Measurements from ENCODE around the gene PHOX2B. TPM values are rescaled to one million over a fixed set of nuclear protein-coding genes. Genes with fewer than 3 reads are reported as not detected.

Gene PHOX2B
- polyA plus RNA-seq, 1 of the 3 experiments (the other 2 are of a cell fraction) = 0.95 TPM

DNA sequence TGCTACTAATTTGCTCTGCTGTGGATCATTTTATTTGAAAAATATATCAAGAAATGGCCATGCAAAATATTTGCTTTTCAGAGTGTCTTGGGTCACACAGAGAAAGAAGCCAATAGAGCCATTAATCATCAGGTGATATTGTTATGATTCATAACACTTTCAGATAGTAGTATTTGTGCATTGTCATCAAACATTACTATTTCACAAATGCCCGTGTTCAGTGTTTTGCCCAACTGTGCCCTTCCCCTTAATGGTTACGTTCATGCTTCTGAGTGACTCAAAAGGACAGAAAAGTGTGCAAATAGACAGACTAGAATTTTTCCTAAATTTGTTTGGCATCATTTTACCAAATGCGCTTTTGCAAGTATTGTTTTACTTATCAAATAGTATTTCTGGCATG, 46.5 kb downstream of the PHOX2B start (continued):
- TF ChIP-seq, protein P1, sequence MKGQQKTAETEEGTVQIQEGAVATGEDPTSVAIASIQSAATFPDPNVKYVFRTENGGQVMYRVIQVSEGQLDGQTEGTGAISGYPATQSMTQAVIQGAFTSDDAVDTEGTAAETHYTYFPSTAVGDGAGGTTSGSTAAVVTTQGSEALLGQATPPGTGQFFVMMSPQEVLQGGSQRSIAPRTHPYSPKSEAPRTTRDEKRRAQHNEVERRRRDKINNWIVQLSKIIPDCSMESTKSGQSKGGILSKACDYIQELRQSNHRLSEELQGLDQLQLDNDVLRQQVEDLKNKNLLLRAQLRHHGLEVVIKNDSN (IDR thresholded peaks at IDR 0.05; ENCODE audit: borderline replicate concordance, low read depth) = no peak
- no peak for TF ChIP-seq NRF1 (IDR thresholded peaks at IDR 0.05; ENCODE audit: low read depth, low read length)

DNA sequence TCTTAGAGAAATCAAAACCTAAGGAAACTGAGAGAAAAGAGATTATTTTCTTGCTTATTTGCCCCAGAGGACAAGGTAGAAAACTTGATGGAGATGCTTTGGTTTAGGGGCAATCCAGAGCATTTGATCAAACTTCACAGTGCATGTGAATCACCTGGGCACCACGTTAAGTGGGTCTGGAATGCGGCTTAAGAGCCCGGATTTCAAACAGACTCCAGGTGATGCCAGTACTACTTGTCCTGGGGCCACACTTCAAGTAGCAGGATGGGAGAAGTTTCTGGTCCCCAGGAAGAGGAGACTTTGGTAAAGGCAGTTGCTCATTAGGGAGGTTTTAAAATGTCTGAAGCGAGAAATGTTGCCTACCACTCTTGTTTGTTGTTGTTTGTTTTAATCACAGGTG, 51.8 kb downstream of the PHOX2B start:
- no peaks in the 10 kb centered on the region for H3F3A ChIP-seq (replicated peaks; ENCODE audit: insufficient read depth)
- no peaks in the 10 kb centered on the region for H3K27me3 ChIP-seq (ENCODE audit: insufficient read depth)
- TF ChIP-seq, protein P2, sequence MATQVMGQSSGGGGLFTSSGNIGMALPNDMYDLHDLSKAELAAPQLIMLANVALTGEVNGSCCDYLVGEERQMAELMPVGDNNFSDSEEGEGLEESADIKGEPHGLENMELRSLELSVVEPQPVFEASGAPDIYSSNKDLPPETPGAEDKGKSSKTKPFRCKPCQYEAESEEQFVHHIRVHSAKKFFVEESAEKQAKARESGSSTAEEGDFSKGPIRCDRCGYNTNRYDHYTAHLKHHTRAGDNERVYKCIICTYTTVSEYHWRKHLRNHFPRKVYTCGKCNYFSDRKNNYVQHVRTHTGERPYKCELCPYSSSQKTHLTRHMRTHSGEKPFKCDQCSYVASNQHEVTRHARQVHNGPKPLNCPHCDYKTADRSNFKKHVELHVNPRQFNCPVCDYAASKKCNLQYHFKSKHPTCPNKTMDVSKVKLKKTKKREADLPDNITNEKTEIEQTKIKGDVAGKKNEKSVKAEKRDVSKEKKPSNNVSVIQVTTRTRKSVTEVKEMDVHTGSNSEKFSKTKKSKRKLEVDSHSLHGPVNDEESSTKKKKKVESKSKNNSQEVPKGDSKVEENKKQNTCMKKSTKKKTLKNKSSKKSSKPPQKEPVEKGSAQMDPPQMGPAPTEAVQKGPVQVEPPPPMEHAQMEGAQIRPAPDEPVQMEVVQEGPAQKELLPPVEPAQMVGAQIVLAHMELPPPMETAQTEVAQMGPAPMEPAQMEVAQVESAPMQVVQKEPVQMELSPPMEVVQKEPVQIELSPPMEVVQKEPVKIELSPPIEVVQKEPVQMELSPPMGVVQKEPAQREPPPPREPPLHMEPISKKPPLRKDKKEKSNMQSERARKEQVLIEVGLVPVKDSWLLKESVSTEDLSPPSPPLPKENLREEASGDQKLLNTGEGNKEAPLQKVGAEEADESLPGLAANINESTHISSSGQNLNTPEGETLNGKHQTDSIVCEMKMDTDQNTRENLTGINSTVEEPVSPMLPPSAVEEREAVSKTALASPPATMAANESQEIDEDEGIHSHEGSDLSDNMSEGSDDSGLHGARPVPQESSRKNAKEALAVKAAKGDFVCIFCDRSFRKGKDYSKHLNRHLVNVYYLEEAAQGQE (IDR thresholded peaks at IDR 0.05; ENCODE audit: low read depth, low read length) = no peak
- TF ChIP-seq RAD21 (IDR thresholded peaks at IDR 0.05; ENCODE audit: low read length) = no peak
- TF ChIP-seq SMC3 (IDR thresholded peaks at IDR 0.05; ENCODE audit: low read depth, low read length) = no peak
- no peak for TF ChIP-seq MXI1 (IDR thresholded peaks at IDR 0.05; ENCODE audit: low read depth, low read length)
- TF ChIP-seq CHD2 (IDR thresholded peaks at IDR 0.05; ENCODE audit: low read length, partially characterized antibody) = no peak
- TF ChIP-seq EZH2phosphoT487 (IDR thresholded peaks at IDR 0.05; ENCODE audit: borderline replicate concordance, low read depth) = no peak
- no peak overlapping the region for H3K4me2 ChIP-seq
- H3K9ac ChIP-seq = no peak overlapping the region
- peaks cover 0 to 5% of the 10 kb centered on the region in 2 experiments; a peak in 2 of 4 replicates for H3K4me1 ChIP-seq (ENCODE audit: control insufficient read depth in 1 of 2, insufficient read depth in 2 of 2, low read depth in 1 of 2, low read length in 1 of 2)
- no peaks in the 10 kb centered on the region for H3K79me2 ChIP-seq (ENCODE audit: insufficient read depth)
- no peaks in the 10 kb centered on the region for H3K9me3 ChIP-seq
- H2AFZ ChIP-seq (ENCODE audit: low read depth) = no peak overlapping the region
- H4K20me1 ChIP-seq (ENCODE audit: insufficient read depth) = no peaks in the 10 kb centered on the region
- no peak overlapping the region for H3K27ac ChIP-seq (ENCODE audit: low read depth in 2 of 2, low read length in 1 of 2)
- H3K36me3 ChIP-seq (replicated peaks in 1 of 2; ENCODE audit: control insufficient read depth in 1 of 2, insufficient read depth in 2 of 2, low read length in 1 of 2) = peaks cover 0 to 3% of the 10 kb centered on the region in 2 experiments
- WGBS (ENCODE audit: low lambda C conversion rate) = 12% methylated on average over 2 of the region's 4 CpGs
- no peaks in the 10 kb centered on the region for H3K9me2 ChIP-seq
- ChIA-PET POLR2A (no interaction called here), CTCF (interaction anchor here (0.7 to 2.8 kb wide), 7 partner anchors 48 to 583 kb away, joined by 3 to 21 read pairs (median 3); no protein-coding TSS in a partner anchor)
- H3K4me3 ChIP-seq (ENCODE audit: low read depth in 2 of 2, low read length in 1 of 2) = no peak overlapping the region
- DNase-seq = no peak

DNA sequence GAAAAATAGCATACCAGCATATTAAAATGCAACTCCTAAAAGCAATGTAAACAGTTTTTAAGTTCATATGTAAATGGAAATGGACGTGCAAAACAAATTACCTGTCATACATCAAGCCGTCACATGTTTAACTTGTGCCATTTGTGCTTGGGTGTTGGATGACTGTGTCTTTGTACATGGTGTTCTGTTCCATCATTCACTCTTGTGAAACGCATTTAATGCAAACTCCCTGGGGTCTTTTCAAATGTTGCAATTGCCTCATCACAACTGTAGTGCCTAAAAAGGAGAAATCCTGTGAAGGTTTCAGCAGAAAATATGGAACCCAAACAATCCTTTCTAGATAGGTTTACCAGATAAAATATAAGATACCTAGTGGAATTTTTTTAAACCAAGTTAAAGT, 52.4 kb downstream of the PHOX2B start:
- Histone ChIP-seq H3K9me3 (no peaks in the 10 kb centered on the region), H3K4me1 (ENCODE audit: control insufficient read depth in 1 of 2, insufficient read depth in 2 of 2, low read depth in 1 of 2, low read length in 1 of 2) (peaks cover 0 to 5% of the 10 kb centered on the region in 2 experiments; a peak in 2 of 4 replicates), H3K27me3 (ENCODE audit: insufficient read depth) (no peaks in the 10 kb centered on the region), H3K4me2 (no peak overlapping the region), H3K9me2 (no peaks in the 10 kb centered on the region), H2AFZ (ENCODE audit: low read depth) (no peak overlapping the region), H3K36me3 (replicated peaks in 1 of 2; ENCODE audit: control insufficient read depth in 1 of 2, insufficient read depth in 2 of 2, low read length in 1 of 2) (peaks cover 0 to 3% of the 10 kb centered on the region in 2 experiments), H4K20me1 (ENCODE audit: insufficient read depth) (no peaks in the 10 kb centered on the region), H3K27ac (ENCODE audit: low read depth in 2 of 2, low read length in 1 of 2) (no peak overlapping the region; a peak in 1 of 4 replicates), H3K79me2 (ENCODE audit: insufficient read depth) (no peaks in the 10 kb centered on the region), H3K4me3 (ENCODE audit: low read depth in 2 of 2, low read length in 1 of 2) (no peak overlapping the region), H3F3A (replicated peaks; ENCODE audit: insufficient read depth) (no peaks in the 10 kb centered on the region), H3K9ac (no peak overlapping the region)
- DNase-seq = no peak
- ChIA-PET POLR2A (no interaction called here), CTCF (no interaction called here)
- TF ChIP-seq RAD21 (IDR thresholded peaks at IDR 0.05; ENCODE audit: low read length) (no peak), FOXJ3 (CRISPR knock-in tag; IDR thresholded peaks at IDR 0.05) (no peak), SIN3A (IDR thresholded peaks at IDR 0.05; ENCODE audit: borderline replicate concordance, low read depth, low read length) (no peak), EZH2phosphoT487 (IDR thresholded peaks at IDR 0.05; ENCODE audit: borderline replicate concordance, low read depth) (no peak), ELF1 (IDR thresholded peaks at IDR 0.05) (no peak), CHD2 (IDR thresholded peaks at IDR 0.05; ENCODE audit: low read length, partially characterized antibody) (no peak), RXRA (IDR thresholded peaks at IDR 0.05; ENCODE audit: borderline replicate concordance, low read depth) (no peak), POLR2AphosphoS5 (IDR thresholded peaks at IDR 0.05; ENCODE audit: low read depth, low read length) (no peak), EP300 (IDR thresholded peaks at IDR 0.05; ENCODE audit: borderline replicate concordance in 1 of 2, low read depth in 1 of 2, low read length in 1 of 2) (no peak)
- TF ChIP-seq, protein P3, sequence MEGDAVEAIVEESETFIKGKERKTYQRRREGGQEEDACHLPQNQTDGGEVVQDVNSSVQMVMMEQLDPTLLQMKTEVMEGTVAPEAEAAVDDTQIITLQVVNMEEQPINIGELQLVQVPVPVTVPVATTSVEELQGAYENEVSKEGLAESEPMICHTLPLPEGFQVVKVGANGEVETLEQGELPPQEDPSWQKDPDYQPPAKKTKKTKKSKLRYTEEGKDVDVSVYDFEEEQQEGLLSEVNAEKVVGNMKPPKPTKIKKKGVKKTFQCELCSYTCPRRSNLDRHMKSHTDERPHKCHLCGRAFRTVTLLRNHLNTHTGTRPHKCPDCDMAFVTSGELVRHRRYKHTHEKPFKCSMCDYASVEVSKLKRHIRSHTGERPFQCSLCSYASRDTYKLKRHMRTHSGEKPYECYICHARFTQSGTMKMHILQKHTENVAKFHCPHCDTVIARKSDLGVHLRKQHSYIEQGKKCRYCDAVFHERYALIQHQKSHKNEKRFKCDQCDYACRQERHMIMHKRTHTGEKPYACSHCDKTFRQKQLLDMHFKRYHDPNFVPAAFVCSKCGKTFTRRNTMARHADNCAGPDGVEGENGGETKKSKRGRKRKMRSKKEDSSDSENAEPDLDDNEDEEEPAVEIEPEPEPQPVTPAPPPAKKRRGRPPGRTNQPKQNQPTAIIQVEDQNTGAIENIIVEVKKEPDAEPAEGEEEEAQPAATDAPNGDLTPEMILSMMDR (IDR thresholded peaks at IDR 0.05) = no peak
- TF ChIP-seq, protein P4, sequence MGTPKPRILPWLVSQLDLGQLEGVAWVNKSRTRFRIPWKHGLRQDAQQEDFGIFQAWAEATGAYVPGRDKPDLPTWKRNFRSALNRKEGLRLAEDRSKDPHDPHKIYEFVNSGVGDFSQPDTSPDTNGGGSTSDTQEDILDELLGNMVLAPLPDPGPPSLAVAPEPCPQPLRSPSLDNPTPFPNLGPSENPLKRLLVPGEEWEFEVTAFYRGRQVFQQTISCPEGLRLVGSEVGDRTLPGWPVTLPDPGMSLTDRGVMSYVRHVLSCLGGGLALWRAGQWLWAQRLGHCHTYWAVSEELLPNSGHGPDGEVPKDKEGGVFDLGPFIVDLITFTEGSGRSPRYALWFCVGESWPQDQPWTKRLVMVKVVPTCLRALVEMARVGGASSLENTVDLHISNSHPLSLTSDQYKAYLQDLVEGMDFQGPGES (IDR thresholded peaks at IDR 0.05; ENCODE audit: low read depth, low read length) = no peak
- TF ChIP-seq, protein P5, sequence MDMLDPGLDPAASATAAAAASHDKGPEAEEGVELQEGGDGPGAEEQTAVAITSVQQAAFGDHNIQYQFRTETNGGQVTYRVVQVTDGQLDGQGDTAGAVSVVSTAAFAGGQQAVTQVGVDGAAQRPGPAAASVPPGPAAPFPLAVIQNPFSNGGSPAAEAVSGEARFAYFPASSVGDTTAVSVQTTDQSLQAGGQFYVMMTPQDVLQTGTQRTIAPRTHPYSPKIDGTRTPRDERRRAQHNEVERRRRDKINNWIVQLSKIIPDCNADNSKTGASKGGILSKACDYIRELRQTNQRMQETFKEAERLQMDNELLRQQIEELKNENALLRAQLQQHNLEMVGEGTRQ (IDR thresholded peaks at IDR 0.05; ENCODE audit: borderline replicate concordance, low read depth, low read length) = no peak
- WGBS (ENCODE audit: low lambda C conversion rate) = 47% methylated on average over 3 of the region's 3 CpGs

Data from SK-N-SH (cell line).